HEK293 (cell line): ENCODE measurements around the gene POLD2.

Experiments
- CTCF ChIA-PET: fragments of 350-600 bp; formaldehyde crosslinking; extraction: SDS; loops from one replicate; lab custom pipeline; 2021; ENCODE audit warnings: antibody characterized with exemption; lab: Yijun Ruan, JAX
- POLR2A ChIA-PET: fragments of 300-600 bp; formaldehyde crosslinking; extraction: SDS; loops from one replicate; lab custom pipeline; 2020; ENCODE audit warnings: antibody characterized with exemption, inconsistent platforms; lab: Yijun Ruan, JAX
- H3K27ac ChIP-seq: fragments of 200-500 bp; sonication (Bioruptor generic); 2 replicates; pipeline ENCODE4 v1.5.1; 2014; ENCODE audit warnings: low read depth, low read length, control low read depth, inconsistent platforms; ENCODE audit errors: extremely low read depth
- H3K36me3 ChIP-seq, 2 experiments: fragments of 200-500 bp in 1 of 2; sonication (Bioruptor generic) in 1 of 2; 1 replicate in 1 of 2; 2 replicates in 1 of 2; pipeline ENCODE4 v1.5.1; 2014 to 2017; ENCODE audit warnings: inconsistent platforms in 2 of 2, low read length in 2 of 2; ENCODE audit not compliant: control insufficient read depth in 2 of 2, insufficient read depth in 1 of 2
- H3K4me1 ChIP-seq: fragments of 200-500 bp; sonication (Bioruptor generic); 2 replicates; pipeline ENCODE4 v1.5.1; 2014; ENCODE audit warnings: mild to moderate bottlenecking, low read length, inconsistent platforms; ENCODE audit not compliant: control insufficient read depth, insufficient read depth
- H3K4me3 ChIP-seq: 2 replicates; pipeline ENCODE4 v1.5.1; 2011; ENCODE audit warnings: low read depth, mild to moderate bottlenecking, control low read depth, low read length, moderate library complexity
- H3K9me3 ChIP-seq: fragments of 200-500 bp; sonication (Bioruptor generic); 2 replicates; pipeline ENCODE4 v1.5.1; 2014; ENCODE audit warnings: low read depth, low read length, inconsistent platforms; ENCODE audit not compliant: control insufficient read depth, insufficient read depth
- GLI2 ChIP-seq: fragments of 450-650 bp; formaldehyde crosslinking; IDR thresholded peaks from 2 replicates; pipeline ENCODE4; 2017; ENCODE audit warnings: missing biosample characterization, missing genetic modification characterization, low read depth, borderline replicate concordance
- ZBTB11 ChIP-seq: fragments of 450-650 bp; formaldehyde crosslinking; conservative IDR thresholded peaks from 2 replicates; pipeline ENCODE4 v1.5.1; 2016; ENCODE audit warnings: low read depth, missing biosample characterization, missing genetic modification characterization
- ZBTB49 ChIP-seq: fragments of 450-650 bp; formaldehyde crosslinking; IDR thresholded peaks from 2 replicates; pipeline ENCODE4 v1.5.1; 2016; ENCODE audit warnings: missing biosample characterization, missing genetic modification characterization, low read depth
- ZFP3 ChIP-seq: fragments of 450-650 bp; formaldehyde crosslinking; IDR thresholded peaks from 2 replicates; pipeline ENCODE4 v1.5.1; 2016; ENCODE audit warnings: low read depth, missing biosample characterization, missing genetic modification characterization
- ZFP41 ChIP-seq: fragments of 450-650 bp; formaldehyde crosslinking; IDR thresholded peaks from 2 replicates; pipeline ENCODE4 v1.5.1; 2016; ENCODE audit warnings: missing biosample characterization, missing genetic modification characterization, borderline replicate concordance
- ZNF10 ChIP-seq: fragments of 450-650 bp; formaldehyde crosslinking; IDR thresholded peaks from 2 replicates; pipeline ENCODE4 v1.5.1; 2017; ENCODE audit warnings: missing biosample characterization, missing genetic modification characterization
- ZNF23 ChIP-seq: fragments of 450-650 bp; formaldehyde crosslinking; IDR thresholded peaks from 2 replicates; pipeline ENCODE4 v1.5.1; 2016; ENCODE audit warnings: missing biosample characterization, missing genetic modification characterization, borderline replicate concordance
- ZNF416 ChIP-seq: fragments of 450-650 bp; formaldehyde crosslinking; IDR thresholded peaks from 2 replicates; pipeline ENCODE4 v1.5.1; 2016; ENCODE audit warnings: missing biosample characterization, missing genetic modification characterization
- ZNF510 ChIP-seq: fragments of 450-650 bp; formaldehyde crosslinking; IDR thresholded peaks from 2 replicates; pipeline ENCODE4 v1.5.1; 2018; ENCODE audit warnings: mild to moderate bottlenecking, missing genetic modification characterization, missing biosample characterization; ENCODE audit not compliant: insufficient replicate concordance
- ZNF571 ChIP-seq: fragments of 450-650 bp; formaldehyde crosslinking; IDR thresholded peaks from 2 replicates; pipeline ENCODE4 v1.5.0; 2017; ENCODE audit warnings: missing biosample characterization, missing genetic modification characterization
- ZNF692 ChIP-seq: fragments of 450-650 bp; formaldehyde crosslinking; IDR thresholded peaks from 2 replicates; pipeline ENCODE4 v1.5.1; 2016; ENCODE audit warnings: missing biosample characterization, missing genetic modification characterization
- ZNF707 ChIP-seq: fragments of 450-650 bp; formaldehyde crosslinking; IDR thresholded peaks from 2 replicates; pipeline ENCODE4 v1.5.1; 2016; ENCODE audit warnings: missing biosample characterization, missing genetic modification characterization
- ZSCAN4 ChIP-seq: fragments of 450-650 bp; formaldehyde crosslinking; IDR thresholded peaks from 2 replicates; pipeline ENCODE4 v1.5.1; 2017; ENCODE audit warnings: missing biosample characterization, missing genetic modification characterization
- TF ChIP-seq, protein P1 (sequence below): fragments of 450-650 bp; IDR thresholded peaks from 2 replicates; pipeline ENCODE4 v1.5.1; 2018; ENCODE audit warnings: missing biosample characterization, missing genetic modification characterization

POLD2 gene

GRCh38 chr7:44075296-44076075 lies 47.9 kb downstream of the POLD2 start:
- H3K27ac ChIP-seq = no peak overlapping the region
- no peaks in the 10 kb centered on the region for H3K9me3 ChIP-seq
- ChIA-PET POLR2A (interaction anchor here (0.7 to 1.7 kb wide), 2 partner anchors 11 to 30 kb away, joined by 3 to 8 read pairs; no protein-coding TSS in a partner anchor), CTCF (no interaction called here)
- H3K36me3 ChIP-seq = peaks cover 10 to 80% of the 10 kb centered on the region in 2 experiments
- peaks cover 3% of the 10 kb centered on the region; the same call in 1 of the 2 replicates for H3K4me1 ChIP-seq
- H3K4me3 ChIP-seq = no peak overlapping the region
- TF ChIP-seq ZNF416 (tag by site-specific recombination) (no peak), ZBTB11 (tag by site-specific recombination) (no peak), ZFP3 (tag by site-specific recombination) (no peak), ZNF23 (tag by site-specific recombination) (no peak), ZNF510 (tag by site-specific recombination) (no peak), GLI2 (no peak), ZNF707 (tag by site-specific recombination) (no peak)

- Histone ChIP-seq H3K27ac (no peak overlapping the region), H3K4me1 (peaks cover 3% of the 10 kb centered on the region; the same call in 1 of the 2 replicates), H3K4me3 (no peak overlapping the region), H3K9me3 (no peaks in the 10 kb centered on the region), H3K36me3 (peaks cover 10 to 68% of the 10 kb centered on the region in 2 experiments)
- TF ChIP-seq ZNF571 (tag by site-specific recombination) (no peak), ZBTB49 (no peak), ZNF692 (tag by site-specific recombination) (no peak), ZNF10 (tag by site-specific recombination) (no peak), ZFP41 (tag by site-specific recombination) (no peak), ZSCAN4 (no peak)
- TF ChIP-seq, protein P1, sequence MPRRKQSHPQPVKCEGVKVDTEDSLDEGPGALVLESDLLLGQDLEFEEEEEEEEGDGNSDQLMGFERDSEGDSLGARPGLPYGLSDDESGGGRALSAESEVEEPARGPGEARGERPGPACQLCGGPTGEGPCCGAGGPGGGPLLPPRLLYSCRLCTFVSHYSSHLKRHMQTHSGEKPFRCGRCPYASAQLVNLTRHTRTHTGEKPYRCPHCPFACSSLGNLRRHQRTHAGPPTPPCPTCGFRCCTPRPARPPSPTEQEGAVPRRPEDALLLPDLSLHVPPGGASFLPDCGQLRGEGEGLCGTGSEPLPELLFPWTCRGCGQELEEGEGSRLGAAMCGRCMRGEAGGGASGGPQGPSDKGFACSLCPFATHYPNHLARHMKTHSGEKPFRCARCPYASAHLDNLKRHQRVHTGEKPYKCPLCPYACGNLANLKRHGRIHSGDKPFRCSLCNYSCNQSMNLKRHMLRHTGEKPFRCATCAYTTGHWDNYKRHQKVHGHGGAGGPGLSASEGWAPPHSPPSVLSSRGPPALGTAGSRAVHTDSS (tag by site-specific recombination) = no peak
- POLR2A ChIA-PET = no interaction called here
- CTCF ChIA-PET = no interaction called here
These were observed 49.0 kb downstream of the POLD2 start for GRCh38 chr7:44074349-44074695.
